ENCODE results near the gene BCL11A. TPM values are rescaled to one million over a fixed set of nuclear protein-coding genes. Genes with fewer than 3 reads are reported as not detected.

The BCL11A gene
- total and polyA plus RNA-seq, 2 of the 13 experiments (the other 11 are each of a cell fraction or from before 2014, with no cell fraction given) = not detected

DNA sequence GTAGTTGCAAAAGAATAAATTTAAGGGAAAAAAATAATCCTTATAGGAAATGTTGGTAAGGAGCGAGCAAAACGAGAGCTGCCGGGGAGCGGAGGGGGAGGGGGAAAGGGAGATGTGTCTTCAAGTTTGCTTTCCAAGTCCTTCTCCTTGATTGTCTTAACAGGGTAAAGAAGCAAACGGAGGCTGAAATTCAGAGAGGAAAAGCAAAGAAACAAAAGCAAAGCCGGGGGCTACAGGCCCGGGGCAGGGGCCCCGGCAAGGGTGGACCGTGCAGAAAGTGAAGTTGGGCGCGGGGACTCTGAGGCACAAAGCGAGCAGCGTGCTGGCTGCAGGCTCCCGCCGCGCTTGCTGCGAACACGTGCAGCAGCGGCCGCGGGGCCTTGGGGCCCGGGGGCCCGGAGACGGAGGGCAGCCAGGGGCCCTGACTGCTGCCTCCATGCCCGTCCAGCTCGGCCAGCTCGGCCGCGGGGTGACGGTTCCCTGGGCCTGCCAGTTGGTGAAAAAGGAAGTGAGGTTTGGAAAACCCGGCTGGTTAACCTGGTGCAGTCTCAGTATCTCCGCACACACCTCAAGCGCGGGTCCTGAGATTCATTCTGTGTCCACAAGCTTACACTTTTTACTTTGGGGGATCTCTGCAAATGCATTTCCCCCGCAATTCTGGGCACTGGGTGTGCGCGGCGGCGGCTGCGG, 4.1 kb downstream of the BCL11A start (continued):
- TF ChIP-seq MXI1 (IDR thresholded peaks at IDR 0.05; ENCODE audit: borderline replicate concordance, low read depth, low read length) = no peak

DNA sequence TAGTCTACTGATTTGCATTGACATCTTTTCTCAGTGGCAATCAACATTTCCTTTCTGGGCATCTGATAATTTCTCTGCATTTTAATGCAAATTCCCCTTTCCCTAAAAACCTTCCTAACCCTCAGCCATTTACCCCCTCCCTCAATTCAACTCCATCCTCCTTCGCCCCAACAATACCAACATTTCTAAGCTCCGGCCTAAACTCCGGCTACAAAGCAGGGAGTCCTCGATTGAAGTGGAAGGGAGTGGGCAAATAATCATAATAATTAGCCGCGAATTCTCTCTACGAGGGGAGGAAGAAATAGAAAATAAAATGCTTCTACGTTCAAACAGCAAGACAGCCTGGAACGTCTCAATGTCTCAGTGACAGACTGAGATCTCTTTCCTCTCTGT, 4.6 kb downstream of the BCL11A start:
- ChIA-PET POLR2A (no interaction called here), CTCF (ENCODE audit: low intra/inter-chr PET ratio, low total read pairs) (no interaction called here)
- intact Hi-C loops (cut with micrococcal nuclease; ENCODE audit: unreplicated experiment) (no loop called here), in situ Hi-C loops (cut with HindIII; ENCODE audit: extremely low pct_ligation_motif_present, low pct_unique_long_range_greater_than_20kb) (no loop called here)
- H3K9ac ChIP-seq (ENCODE audit: insufficient read depth, low read depth, low read length) = no peak overlapping the region
- H3K4me1 ChIP-seq (ENCODE audit: insufficient read depth, low read length) = peaks cover 10% of the 10 kb centered on the region
- no peak overlapping the region for H3K4me2 ChIP-seq (ENCODE audit: low read depth, low read length)
- ATAC-seq (no peak), FAIRE-seq (no peak), DNase-seq (ENCODE audit: low spot score) (no peak)
- no peaks in the 10 kb centered on the region for H3K9me3 ChIP-seq (ENCODE audit: low read length)
- BruUV-seq (replicated peaks) = no TSS peak
- no peak overlapping the region for H3K4me3 ChIP-seq (replicated peaks in 1 of 3; ENCODE audit: insufficient read depth in 1 of 3, low read depth in 2 of 3, low read length in 3 of 3)
- H4K20me1 ChIP-seq (ENCODE audit: insufficient read depth, low read length) = peaks cover 4% of the 10 kb centered on the region; the same call in 1 of the 2 replicates
- 65% methylated on average over 9 of the region's 9 CpGs for WGBS (ENCODE audit: low lambda C conversion rate)
- H3K36me3 ChIP-seq (replicated peaks in 1 of 2; ENCODE audit: control insufficient read depth in 1 of 2, insufficient read depth in 2 of 2, low read length in 2 of 2) = no peaks in the 10 kb centered on the region
- no peak overlapping the region for H2AFZ ChIP-seq (ENCODE audit: low read length)
- no peak overlapping the region for H3K27ac ChIP-seq (ENCODE audit: extremely low read length, insufficient read depth, low read length)
- H3K79me2 ChIP-seq (ENCODE audit: insufficient read depth, low read length) = no peaks in the 10 kb centered on the region
- peak; percentile 36 for TF ChIP-seq PCBP2 (optimal IDR thresholded peaks at IDR 0.05; ENCODE audit: low read depth, low read length, poor library complexity, severe bottlenecking)
- peak; percentile 32 for TF ChIP-seq HNRNPK (IDR thresholded peaks at IDR 0.05; ENCODE audit: low read depth, low read length, poor library complexity, severe bottlenecking)
- no peak for TF ChIP-seq KAT2B (IDR thresholded peaks at IDR 0.05; ENCODE audit: borderline replicate concordance, low read depth, low read length)
- no peak for TF ChIP-seq PHF8 (CRISPR knock-in tag; IDR thresholded peaks at IDR 0.05)
- H3K27me3 ChIP-seq (ENCODE audit: control insufficient read depth in 1 of 2, insufficient read depth in 2 of 2, low read length in 2 of 2) = peaks cover 20 to 81% of the 10 kb centered on the region in 2 experiments

DNA sequence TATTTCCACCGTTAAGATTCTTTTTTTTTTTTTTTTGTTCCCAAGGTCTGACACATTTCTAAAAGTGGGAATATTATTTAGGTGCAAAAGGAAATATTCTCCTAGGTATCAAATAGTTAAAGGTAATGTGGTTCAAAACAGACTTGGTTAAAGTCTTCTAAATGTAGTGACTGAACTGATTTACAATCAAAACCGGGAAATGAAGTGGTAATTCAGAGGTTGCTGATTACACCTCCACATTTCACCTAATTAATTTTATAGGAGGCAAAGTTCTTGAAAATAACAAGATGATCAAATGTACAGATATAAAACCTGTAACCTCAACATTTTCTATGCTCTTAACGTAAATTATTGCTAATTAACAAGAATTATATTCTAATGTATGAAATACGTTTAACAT, 5.1 kb downstream of the BCL11A start:
- POLR2A ChIA-PET = no interaction called here
- DNase-seq (ENCODE audit: low spot score) (no peak), ATAC-seq (no peak), FAIRE-seq (no peak)
- in situ Hi-C loops (cut with HindIII; ENCODE audit: extremely low pct_ligation_motif_present, low pct_unique_long_range_greater_than_20kb) (no loop called here), intact Hi-C loops (cut with micrococcal nuclease; ENCODE audit: unreplicated experiment) (no loop called here)
- CTCF ChIA-PET (ENCODE audit: low intra/inter-chr PET ratio, low total read pairs) = no interaction called here
- Histone ChIP-seq H3K9ac (ENCODE audit: insufficient read depth, low read depth, low read length) (no peak overlapping the region), H3K79me2 (ENCODE audit: insufficient read depth, low read length) (no peaks in the 10 kb centered on the region), H3K27me3 (ENCODE audit: control insufficient read depth in 1 of 2, insufficient read depth in 2 of 2, low read length in 2 of 2) (peaks cover 20 to 78% of the 10 kb centered on the region in 2 experiments), H3K36me3 (replicated peaks in 1 of 2; ENCODE audit: control insufficient read depth in 1 of 2, insufficient read depth in 2 of 2, low read length in 2 of 2) (no peaks in the 10 kb centered on the region), H3K4me1 (ENCODE audit: insufficient read depth, low read length) (peaks cover 10% of the 10 kb centered on the region), H3K4me2 (ENCODE audit: low read depth, low read length) (no peak overlapping the region), H4K20me1 (ENCODE audit: insufficient read depth, low read length) (peaks cover 4% of the 10 kb centered on the region; the same call in 1 of the 2 replicates), H3K9me3 (ENCODE audit: low read length) (no peaks in the 10 kb centered on the region), H2AFZ (ENCODE audit: low read length) (no peak overlapping the region), H3K4me3 (replicated peaks in 1 of 3; ENCODE audit: insufficient read depth in 1 of 3, low read depth in 2 of 3, low read length in 3 of 3) (no peak overlapping the region), H3K27ac (ENCODE audit: extremely low read length, insufficient read depth, low read length) (no peak overlapping the region)
- WGBS (ENCODE audit: low lambda C conversion rate) = 10% methylated on average over 4 of the region's 4 CpGs
- BruUV-seq (replicated peaks) = no TSS peak
- TF ChIP-seq ZNF12 (CRISPR knock-in tag; IDR thresholded peaks at IDR 0.05) = no peak
- TF ChIP-seq, protein P1, sequence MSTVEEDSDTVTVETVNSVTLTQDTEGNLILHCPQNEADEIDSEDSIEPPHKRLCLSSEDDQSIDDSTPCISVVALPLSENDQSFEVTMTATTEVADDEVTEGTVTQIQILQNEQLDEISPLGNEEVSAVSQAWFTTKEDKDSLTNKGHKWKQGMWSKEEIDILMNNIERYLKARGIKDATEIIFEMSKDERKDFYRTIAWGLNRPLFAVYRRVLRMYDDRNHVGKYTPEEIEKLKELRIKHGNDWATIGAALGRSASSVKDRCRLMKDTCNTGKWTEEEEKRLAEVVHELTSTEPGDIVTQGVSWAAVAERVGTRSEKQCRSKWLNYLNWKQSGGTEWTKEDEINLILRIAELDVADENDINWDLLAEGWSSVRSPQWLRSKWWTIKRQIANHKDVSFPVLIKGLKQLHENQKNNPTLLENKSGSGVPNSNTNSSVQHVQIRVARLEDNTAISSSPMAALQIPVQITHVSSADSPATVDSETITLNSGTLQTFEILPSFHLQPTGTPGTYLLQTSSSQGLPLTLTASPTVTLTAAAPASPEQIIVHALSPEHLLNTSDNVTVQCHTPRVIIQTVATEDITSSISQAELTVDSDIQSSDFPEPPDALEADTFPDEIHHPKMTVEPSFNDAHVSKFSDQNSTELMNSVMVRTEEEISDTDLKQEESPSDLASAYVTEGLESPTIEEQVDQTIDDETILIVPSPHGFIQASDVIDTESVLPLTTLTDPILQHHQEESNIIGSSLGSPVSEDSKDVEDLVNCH (CRISPR knock-in tag; IDR thresholded peaks at IDR 0.05) = no peak
- no peak for TF ChIP-seq HMG20A (CRISPR knock-in tag; IDR thresholded peaks at IDR 0.05; ENCODE audit: borderline replicate concordance)
- no peak for TF ChIP-seq RFX3 (CRISPR knock-in tag; IDR thresholded peaks at IDR 0.05)
- TF ChIP-seq, protein P2, sequence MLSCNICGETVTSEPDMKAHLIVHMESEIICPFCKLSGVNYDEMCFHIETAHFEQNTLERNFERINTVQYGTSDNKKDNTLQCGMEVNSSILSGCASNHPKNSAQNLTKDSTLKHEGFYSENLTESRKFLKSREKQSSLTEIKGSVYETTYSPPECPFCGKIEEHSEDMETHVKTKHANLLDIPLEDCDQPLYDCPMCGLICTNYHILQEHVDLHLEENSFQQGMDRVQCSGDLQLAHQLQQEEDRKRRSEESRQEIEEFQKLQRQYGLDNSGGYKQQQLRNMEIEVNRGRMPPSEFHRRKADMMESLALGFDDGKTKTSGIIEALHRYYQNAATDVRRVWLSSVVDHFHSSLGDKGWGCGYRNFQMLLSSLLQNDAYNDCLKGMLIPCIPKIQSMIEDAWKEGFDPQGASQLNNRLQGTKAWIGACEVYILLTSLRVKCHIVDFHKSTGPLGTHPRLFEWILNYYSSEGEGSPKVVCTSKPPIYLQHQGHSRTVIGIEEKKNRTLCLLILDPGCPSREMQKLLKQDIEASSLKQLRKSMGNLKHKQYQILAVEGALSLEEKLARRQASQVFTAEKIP (CRISPR knock-in tag; IDR thresholded peaks at IDR 0.05; ENCODE audit: borderline replicate concordance) = no peak
- TF ChIP-seq, protein P3, sequence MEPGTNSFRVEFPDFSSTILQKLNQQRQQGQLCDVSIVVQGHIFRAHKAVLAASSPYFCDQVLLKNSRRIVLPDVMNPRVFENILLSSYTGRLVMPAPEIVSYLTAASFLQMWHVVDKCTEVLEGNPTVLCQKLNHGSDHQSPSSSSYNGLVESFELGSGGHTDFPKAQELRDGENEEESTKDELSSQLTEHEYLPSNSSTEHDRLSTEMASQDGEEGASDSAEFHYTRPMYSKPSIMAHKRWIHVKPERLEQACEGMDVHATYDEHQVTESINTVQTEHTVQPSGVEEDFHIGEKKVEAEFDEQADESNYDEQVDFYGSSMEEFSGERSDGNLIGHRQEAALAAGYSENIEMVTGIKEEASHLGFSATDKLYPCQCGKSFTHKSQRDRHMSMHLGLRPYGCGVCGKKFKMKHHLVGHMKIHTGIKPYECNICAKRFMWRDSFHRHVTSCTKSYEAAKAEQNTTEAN (CRISPR knock-in tag; conservative IDR thresholded peaks at IDR 0.05) = no peak

All from HepG2 (cell line).